Measurements from ENCODE around the gene TM9SF1.

Gene TM9SF1

GRCh38 chr14:24187539-24187915 is 7.7 kb downstream of the TM9SF1 start:
- DNase-seq (ENCODE audit: low spot score), result no peak
- in situ Hi-C loops (cut with MboI; ENCODE audit: low pct_unique_long_range_greater_than_20kb, low sequenced_read_pairs, unreplicated experiment), result no loop called here
- TF ChIP-seq CTCF (IDR thresholded peaks at IDR 0.05; ENCODE audit: extremely low read depth, insufficient read depth, missing control alignments), result no peak

- TF ChIP-seq CTCF (IDR thresholded peaks at IDR 0.05; ENCODE audit: extremely low read depth, insufficient read depth, missing control alignments), result no peak
- DNase-seq (ENCODE audit: low spot score), result no peak
- in situ Hi-C loops (cut with MboI; ENCODE audit: low pct_unique_long_range_greater_than_20kb, low sequenced_read_pairs, unreplicated experiment), result no loop called here
Measured at GRCh38 chr14:24186831-24187538, 8.3 kb downstream of the TM9SF1 start.

GRCh38 chr14:24185741-24186140 is 9.5 kb downstream of the TM9SF1 start:
- in situ Hi-C loops (cut with MboI; ENCODE audit: low pct_unique_long_range_greater_than_20kb, low sequenced_read_pairs, unreplicated experiment), result no loop called here
- no peak for TF ChIP-seq CTCF (IDR thresholded peaks at IDR 0.05; ENCODE audit: extremely low read depth, insufficient read depth, missing control alignments)

GRCh38 chr14:24185026-24185425 is 10.2 kb downstream of the TM9SF1 start:
- no peak for TF ChIP-seq CTCF (IDR thresholded peaks at IDR 0.05; ENCODE audit: extremely low read depth, insufficient read depth, missing control alignments)
- DNase-seq (ENCODE audit: low spot score), result no peak
- in situ Hi-C loops (cut with MboI; ENCODE audit: low pct_unique_long_range_greater_than_20kb, low sequenced_read_pairs, unreplicated experiment), result no loop called here

More at GRCh38 chr14:24185741-24186140, 9.5 kb downstream of the TM9SF1 start:
- DNase-seq (ENCODE audit: low spot score), result no peak

GRCh38 chr14:24184104-24184970 is 10.9 kb downstream of the TM9SF1 start:
- in situ Hi-C loops (cut with MboI; ENCODE audit: low pct_unique_long_range_greater_than_20kb, low sequenced_read_pairs, unreplicated experiment), result no loop called here
- no peak for DNase-seq (ENCODE audit: low spot score)
- TF ChIP-seq CTCF (IDR thresholded peaks at IDR 0.05; ENCODE audit: extremely low read depth, insufficient read depth, missing control alignments), result no peak

GRCh38 chr14:24183014-24183481 is 12.2 kb downstream of the TM9SF1 start:
- in situ Hi-C loops (cut with MboI; ENCODE audit: low pct_unique_long_range_greater_than_20kb, low sequenced_read_pairs, unreplicated experiment), result no loop called here
- no peak for DNase-seq (ENCODE audit: low spot score)
- TF ChIP-seq CTCF (IDR thresholded peaks at IDR 0.05; ENCODE audit: extremely low read depth, insufficient read depth, missing control alignments), result no peak
